Right forelimb (tissue), 1 donor: Measurements from ENCODE around the gene PRR7.

ENCODE experiments used
- DNase-seq: peaks from one replicate; pipeline ENCODE4 v3.0.0-alpha.2; 2018

The PRR7 gene

GRCh38 chr5:177486256-177486655 is 39.6 kb downstream of the PRR7 start:
- DNase-seq, result no peak

DNA sequence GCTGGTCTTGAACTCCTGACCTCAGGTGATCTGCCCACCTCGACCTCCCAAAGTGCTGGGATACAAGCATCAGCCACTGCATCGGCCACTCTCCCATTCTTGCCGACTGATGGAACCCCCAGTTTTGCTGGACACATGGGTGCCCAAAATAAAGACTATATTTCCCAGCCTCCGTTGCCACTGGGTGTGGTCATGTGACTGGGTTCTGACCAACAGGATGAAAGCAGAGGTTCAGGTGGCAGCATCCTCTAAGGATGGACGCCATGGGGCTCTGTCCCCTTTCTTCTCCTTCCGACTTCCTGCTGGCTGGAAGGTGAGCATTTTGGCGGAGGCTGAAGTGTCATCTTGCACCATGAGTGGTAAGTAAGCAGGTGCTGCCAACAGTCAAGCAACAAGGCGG is 40.5 kb downstream of the PRR7 start:
- DNase-seq, result no peak

- DNase-seq, result no peak
These were observed 41.4 kb downstream of the PRR7 start for GRCh38 chr5:177487975-177488374.

DNA sequence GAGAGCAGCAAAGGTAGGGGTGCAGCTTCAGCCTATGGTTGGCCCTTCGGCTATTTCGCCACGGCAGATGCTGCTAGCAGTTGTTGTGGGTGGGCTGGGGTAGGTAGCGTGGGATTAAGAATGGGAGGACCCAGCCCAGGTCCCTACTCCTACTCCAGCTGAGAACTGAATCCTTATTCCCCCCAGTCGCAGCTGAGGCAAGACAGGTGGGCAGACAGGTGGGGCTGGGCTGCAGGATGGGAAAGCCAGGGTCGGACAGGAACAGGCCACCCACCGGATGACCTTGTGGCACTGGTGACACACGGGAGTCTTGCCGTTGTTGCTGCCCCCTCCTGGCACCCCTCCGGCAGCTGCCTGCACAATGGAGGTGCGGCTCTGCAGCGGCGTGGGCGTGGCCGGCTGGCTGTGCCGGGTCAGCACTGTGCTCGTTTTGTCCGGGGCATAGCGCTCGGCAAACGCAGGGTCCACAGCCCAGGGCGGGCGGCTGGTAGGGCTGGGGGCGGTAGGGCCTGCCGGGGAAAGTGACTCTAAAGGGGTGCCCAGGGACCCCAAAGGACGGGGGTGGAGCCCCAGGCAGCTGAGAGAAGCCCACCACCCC is 42.6 kb downstream of the PRR7 start:
- DNase-seq, result no peak

- DNase-seq, result no peak
These were observed 43.8 kb downstream of the PRR7 start for GRCh38 chr5:177490311-177490991.

GRCh38 chr5:177490992-177491391 is 44.4 kb downstream of the PRR7 start:
- DNase-seq, result no peak

DNA sequence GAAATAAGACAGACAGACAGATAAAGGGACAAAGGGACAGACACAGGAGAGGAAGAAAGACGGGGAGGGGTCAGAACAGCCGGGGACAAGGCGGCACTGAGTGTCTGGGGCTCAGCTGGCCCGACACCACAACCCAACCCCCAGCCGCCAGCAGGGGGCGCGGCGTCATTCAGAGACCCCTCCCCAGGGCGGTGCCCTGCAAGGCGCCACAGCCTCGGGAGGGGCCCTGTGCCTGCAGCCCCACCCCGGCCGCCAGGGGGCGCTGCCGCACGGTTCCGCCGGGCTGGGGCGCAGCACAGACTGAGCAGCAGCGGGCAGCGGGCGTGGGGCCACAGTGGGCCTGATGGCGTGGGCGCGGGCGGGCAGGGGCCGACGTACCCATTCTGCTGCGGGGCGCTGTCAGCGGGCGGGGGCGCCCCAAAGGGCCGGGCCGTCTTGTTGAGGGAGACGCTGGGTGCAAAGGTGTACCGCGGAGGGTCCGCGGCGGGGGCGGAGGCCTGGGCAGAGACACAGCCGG is 44.9 kb downstream of the PRR7 start:
- peak; percentile 71 for DNase-seq

GRCh38 chr5:177491983-177492746 is 45.6 kb downstream of the PRR7 start:
- no peak for DNase-seq

DNA sequence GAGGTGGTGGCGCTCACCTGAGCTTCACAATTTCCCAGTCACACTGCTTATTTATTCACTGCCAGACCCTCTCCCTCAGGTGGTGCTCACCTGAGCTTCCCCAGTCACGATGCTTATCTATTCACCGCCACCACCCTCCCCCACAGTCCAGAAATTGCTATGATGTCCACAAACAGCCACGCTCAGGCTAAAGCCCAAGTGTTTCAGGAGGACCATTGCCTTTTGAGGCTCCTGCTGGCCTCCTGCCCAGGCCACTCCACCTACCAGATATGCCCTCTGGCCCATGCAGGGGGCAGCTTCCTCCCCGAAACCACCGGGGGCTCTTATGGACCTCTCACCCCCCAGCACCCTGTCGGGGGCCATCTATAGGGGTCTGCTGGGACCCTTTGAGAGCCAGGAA is 46.2 kb downstream of the PRR7 start:
- DNase-seq, result no peak

- no peak for DNase-seq
These were observed 47.3 kb downstream of the PRR7 start for GRCh38 chr5:177493795-177494345.

DNA sequence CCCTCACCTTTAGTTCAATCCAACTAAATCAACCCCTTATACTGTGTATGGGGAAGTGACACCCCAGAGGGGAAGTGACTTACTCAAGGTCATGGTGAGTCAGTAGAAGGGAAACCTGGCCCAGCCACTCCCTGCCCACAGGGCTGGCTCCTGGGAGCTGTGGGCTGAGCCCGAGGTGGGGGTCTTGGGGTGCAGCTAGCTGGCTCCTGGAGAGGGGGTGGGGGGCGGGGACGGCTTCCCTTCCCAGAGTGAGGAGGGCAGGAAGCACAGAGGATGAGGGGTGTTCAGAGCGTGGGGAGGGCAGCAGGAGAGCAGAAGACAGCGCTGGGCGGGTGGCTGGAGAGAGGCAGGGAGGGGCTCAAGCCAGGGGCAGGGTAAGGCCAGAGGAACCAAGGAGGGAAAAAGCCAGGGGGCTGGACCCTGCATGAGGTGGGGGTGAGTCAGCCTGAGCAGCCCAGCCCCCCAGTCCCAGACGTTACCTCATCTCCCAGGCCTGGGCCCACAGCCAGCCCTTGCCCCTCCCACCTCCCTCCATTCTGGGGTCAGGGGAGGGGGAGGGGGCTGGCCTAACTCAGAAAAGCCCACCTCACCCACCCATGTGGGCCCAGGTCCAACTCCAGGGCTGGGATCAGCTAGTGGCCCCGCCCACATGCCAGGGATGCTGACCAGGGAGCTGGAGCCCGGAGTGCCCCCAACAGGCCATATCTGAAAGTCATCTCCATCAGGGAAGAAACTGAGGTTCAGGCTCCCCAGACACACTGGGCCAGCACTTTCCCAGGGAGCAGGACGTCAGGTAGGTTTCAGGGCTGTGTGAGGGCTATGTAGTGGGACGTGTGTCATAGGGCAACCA is 48.0 kb downstream of the PRR7 start:
- peak; percentile 87 for DNase-seq

DNA sequence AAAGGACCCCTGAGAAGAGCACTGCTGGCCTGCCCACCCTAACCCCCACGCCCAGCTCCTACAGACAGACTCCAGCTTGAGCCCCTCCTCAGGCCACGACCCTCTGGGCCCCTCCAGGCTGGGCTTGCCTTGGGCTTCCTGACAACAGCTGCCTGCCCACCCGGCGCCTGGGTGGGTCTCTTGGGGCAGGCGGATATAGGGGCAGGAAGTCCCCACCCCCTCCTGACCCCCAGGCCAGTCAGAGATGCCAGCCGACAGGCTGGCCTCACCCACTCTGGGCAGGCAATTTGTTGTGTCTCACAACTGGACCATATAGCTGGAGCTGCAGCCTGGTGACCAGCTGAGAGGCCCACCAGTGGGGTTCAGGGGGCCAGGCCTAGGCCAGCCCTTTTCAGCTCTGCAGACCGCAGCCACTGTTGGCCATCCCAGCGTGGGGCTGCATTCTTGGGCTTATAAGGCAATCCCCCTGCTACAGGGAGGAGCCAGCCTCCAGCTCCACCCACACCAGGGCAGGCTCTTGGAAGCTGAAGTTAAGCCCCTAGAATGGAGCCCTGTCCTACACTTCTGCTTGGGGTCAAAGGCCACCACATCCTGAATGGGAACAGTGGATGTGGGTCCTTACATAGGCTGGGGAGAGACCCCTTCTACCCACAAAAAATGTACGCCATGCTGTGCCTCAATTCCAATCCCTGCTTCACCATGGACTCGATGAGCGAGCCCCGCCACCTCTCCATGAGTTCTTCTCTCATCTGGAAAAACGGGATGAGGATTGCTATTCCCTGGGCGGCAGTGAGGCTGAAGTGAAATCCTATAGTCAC is 48.8 kb downstream of the PRR7 start:
- DNase-seq, result peak; percentile 83

DNA sequence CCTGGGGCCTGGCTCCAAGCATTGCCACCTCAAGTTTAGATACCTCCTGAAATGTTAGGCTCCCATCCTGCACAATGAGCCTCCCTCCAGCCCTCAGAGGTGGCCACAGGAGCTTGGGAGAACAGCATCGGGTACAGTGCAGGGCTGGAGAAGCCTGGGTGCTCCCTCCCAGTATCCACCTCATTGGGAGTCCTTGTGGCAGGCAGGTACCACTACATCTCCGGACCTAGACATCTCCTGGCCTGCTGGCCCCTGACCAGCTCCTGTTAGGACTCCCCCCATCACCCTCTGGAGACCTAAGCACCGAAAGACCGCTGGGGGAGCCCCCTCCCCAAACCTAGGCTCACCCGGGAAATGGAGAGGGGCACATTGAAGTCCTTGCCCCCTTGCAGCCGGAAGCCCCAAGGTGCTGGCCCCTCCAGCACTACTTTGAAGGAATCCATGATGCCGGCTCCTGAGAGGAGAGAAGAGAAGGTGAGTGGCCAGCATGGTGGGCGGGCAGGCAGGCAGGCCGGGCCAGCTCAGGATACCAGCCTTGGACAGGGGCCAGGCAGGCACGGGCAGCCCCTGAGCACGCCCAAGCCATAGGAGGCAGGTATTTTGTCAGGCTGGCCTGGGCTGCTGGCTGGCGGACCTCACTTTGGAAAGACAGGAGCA is 49.6 kb downstream of the PRR7 start:
- no peak for DNase-seq

DNA sequence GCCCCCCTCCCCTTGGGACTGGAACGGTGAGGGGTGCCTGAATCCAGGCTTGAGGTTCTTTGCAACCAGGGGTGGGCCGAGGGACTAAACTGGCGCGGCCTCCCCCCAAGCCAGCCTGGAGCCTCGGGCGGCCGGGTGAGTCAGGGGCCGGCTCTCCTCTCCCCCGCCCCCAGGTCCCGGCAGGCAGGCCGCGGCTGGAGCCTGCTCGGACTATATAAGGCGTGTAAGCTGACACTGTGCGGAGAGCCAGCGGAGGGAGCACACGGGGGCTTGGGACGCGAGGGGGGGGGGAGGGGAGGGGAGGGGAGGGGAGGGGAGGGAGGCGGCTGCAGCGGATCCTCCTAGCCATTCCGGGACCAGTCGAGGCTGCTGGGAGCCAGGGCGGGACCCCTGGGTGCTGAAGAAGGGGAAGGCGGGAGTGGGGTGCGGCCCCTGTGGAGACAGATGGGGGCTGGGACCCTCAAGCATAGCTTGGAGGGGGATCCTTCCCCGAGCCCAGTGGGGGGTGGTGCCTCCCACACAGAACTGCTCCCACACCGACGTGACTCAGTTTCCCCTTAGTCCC is 50.2 kb downstream of the PRR7 start:
- peak; percentile 90 for DNase-seq

GRCh38 chr5:177497292-177498012 is 50.8 kb downstream of the PRR7 start, which contains the start of gene PDLIM7:
TSS of gene PDLIM7 (minus strand) at chr5:177497604. CDS start at chr5:177496512, 1,092 bp downstream.
- DNase-seq, result peak; percentile 97

- DNase-seq, result no peak
These were observed 51.6 kb downstream of the PRR7 start for GRCh38 chr5:177498013-177498787.

DNA sequence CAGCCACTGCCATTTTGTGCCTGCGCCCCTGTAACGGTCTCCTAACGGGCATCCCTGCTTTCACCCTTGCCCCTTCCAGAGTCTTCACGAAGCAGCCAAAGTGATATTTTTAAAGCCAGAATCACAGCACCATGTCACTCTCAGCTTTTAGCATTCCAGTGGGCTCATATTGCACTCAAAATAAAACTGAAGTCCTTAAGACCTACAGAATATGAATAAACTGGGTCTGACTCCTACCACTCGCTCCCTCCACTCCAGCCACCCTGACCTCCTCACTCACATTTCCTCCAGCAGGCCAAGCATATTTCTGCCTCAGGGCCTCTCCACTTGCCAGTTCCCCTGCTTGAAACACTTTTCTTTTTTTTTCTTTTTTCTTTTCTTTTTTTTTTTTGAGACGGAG is 53.2 kb downstream of the PRR7 start:
- DNase-seq, result no peak

DNA sequence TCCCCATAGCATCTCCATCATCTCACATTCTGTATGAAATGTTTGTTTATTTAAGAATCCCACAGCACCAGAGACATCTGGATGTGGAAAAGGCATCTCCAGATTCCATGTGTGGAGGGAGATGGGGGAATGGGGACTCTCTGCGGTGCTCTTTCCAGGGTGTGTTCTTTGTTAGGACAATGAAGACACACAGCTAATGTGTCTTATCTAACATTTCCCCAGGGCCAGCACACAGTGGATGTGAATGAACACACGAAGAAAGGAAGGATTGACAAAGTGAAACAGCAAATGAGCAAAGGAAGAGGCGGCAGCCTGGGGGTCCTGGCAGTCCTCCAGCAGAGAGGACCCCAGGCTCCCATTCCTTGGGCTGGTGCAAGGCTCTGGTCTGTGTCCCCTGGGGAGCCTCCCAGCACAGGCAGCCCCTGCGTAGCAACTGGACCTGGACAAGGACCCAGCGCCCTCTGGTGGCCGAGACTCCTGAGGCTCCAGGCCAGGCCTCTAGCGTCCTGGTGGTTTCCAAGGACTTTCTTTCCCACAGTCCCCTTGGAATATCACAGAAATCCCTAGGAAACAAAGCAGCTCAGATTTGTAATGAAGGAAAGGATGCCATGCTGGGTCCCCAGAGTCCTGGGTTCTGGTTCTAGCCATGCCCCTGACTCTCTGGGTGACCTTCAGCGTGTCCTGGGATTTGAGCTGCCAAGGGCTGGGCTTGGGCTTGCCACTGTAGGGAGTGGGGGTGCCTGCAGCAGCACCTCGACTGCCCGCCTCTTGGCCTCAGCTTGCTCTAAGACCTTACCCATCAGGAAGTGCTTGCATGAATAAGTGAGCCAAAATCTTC is 54.3 kb downstream of the PRR7 start:
- peak; percentile 92 for DNase-seq
